Lower lobe of right lung (tissue), 2 donors: Measurements from ENCODE around the gene SGTA. TPM values are rescaled to one million over a fixed set of nuclear protein-coding genes. Genes with fewer than 3 reads are reported as not detected.
"Not testable (repeated sequence)": the region's sequence is repeated elsewhere in the genome, so short reads cannot be mapped to it uniquely, and the experiment has no call there.

Experiments
- ATAC-seq, 2 donors: fragments of 200-7000 bp; cut with Tn5 transposase; one replicate each; pipeline ENCODE4 v1.9.1; 2020 to 2022; ENCODE audit warnings: mild to moderate bottlenecking in 2 of 2, moderate library complexity in 2 of 2
- DNase-seq: peaks from one replicate; pipeline ENCODE4 v3.0.0-alpha.2; 2020
- H3K27ac ChIP-seq: fragments of 200-600 bp; one replicate; pipeline ENCODE4 v1.8.0; 2022
- H3K27me3 ChIP-seq: fragments of 200-600 bp; one replicate; pipeline ENCODE4 v1.8.0; 2022; ENCODE audit warnings: low read depth
- H3K36me3 ChIP-seq: fragments of 200-600 bp; one replicate; pipeline ENCODE4 v1.8.0; 2022; ENCODE audit warnings: mild to moderate bottlenecking
- H3K4me1 ChIP-seq: fragments of 200-600 bp; one replicate; pipeline ENCODE4 v1.8.0; 2022
- H3K4me3 ChIP-seq: fragments of 200-600 bp; one replicate; pipeline ENCODE4 v1.8.0; 2022; ENCODE audit warnings: mild to moderate bottlenecking
- H3K9me3 ChIP-seq: fragments of 200-600 bp; one replicate; pipeline ENCODE4 v1.8.0; 2022
- intact Hi-C: fragments of 100-400 bp; cut with DNase I; formaldehyde crosslinking; loops from one replicate; pipeline ENCODE4 v1.11.0; 2022
- total RNA-seq: library from RNA; stranded (reverse); fragmentation: NEBNext Ultra II Directional; extraction: Animal tissue kit (Norgen Biotek cat#: 25700); gene quantifications from one replicate; pipeline ENCODE4 v1.2.1, GENCODE V29; 2021
- TF ChIP-seq, protein P1 (sequence below): fragments of 200-600 bp; IDR thresholded peaks from one replicate; pipeline ENCODE4 v1.8.0; 2022; ENCODE audit warnings: antibody characterized with exemption, mild to moderate bottlenecking
- donor health status: DM: no; HTN: yes; CAD: no; lungs with severe emphysema.

The SGTA gene
- total RNA-seq, 1 donor from 2014 or later: 41.6 TPM

DNA sequence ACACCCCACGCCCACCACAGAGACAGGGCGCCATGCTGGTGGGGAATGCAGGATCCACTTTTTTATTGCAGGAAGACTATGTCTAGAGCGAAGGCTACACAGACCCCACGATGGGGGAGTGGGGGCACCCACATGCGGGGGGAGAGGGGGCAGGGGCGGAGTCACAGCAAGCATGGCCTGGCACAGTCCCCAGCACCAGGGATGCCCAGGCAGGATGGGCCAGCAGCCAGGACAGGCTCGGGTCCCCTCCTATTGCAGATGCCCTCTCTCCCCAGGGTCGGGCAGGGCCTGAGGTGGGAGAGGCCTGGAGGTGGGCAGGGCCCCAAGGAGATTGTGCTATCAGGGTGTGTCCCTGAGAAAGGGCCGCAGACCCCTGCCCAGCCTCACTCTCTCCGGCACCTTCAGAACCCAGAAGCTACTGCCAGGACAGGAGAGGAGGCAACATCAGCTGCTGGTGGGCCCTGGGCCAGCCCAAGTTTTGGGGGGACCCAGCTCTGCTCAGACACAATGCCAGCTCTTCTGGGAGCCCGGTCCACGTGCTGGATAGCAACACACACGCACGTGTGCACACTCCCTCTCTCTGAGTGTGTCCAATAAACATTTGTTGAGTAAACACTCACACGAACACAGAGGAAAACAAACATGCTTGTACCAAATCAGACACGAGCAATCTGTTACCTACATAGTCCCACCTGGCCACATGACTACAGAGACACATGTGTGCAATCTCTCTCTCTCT, 68.4 kb downstream of the SGTA start:
- no peaks in the 10 kb centered on the region for H3K4me1 ChIP-seq
- no peak overlapping the region for H3K27ac ChIP-seq
- H3K9me3 ChIP-seq: peaks cover 8% of the 10 kb centered on the region
- no peaks in the 10 kb centered on the region for H3K36me3 ChIP-seq
- peaks cover 8% of the 10 kb centered on the region for H3K27me3 ChIP-seq
- intact Hi-C loops: no loop called here
- DNase-seq (peak; percentile 25), ATAC-seq (no peak)
- H3K4me3 ChIP-seq: no peak overlapping the region
- TF ChIP-seq, protein P1, sequence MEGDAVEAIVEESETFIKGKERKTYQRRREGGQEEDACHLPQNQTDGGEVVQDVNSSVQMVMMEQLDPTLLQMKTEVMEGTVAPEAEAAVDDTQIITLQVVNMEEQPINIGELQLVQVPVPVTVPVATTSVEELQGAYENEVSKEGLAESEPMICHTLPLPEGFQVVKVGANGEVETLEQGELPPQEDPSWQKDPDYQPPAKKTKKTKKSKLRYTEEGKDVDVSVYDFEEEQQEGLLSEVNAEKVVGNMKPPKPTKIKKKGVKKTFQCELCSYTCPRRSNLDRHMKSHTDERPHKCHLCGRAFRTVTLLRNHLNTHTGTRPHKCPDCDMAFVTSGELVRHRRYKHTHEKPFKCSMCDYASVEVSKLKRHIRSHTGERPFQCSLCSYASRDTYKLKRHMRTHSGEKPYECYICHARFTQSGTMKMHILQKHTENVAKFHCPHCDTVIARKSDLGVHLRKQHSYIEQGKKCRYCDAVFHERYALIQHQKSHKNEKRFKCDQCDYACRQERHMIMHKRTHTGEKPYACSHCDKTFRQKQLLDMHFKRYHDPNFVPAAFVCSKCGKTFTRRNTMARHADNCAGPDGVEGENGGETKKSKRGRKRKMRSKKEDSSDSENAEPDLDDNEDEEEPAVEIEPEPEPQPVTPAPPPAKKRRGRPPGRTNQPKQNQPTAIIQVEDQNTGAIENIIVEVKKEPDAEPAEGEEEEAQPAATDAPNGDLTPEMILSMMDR: no peak

DNA sequence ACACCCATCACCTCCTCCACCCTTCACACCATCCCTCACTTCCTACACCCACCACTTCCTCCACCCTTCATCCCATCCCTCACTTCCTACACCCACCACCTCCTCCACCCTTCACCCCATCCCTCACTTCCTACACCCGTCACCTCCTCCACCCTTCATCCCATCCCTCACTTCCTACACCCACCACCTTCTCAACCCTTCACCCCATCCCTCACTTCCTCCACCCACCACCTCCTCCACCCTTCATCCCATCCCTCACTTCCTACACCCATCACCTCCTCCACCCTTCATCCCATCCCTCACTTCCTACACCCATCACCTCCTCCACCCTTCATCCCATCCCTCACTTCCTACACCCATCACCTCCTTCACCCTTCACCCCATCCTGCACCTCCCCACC, 69.0 kb downstream of the SGTA start:
- H3K4me3 ChIP-seq, H3K9me3 ChIP-seq, H3K36me3 ChIP-seq, DNase-seq, H3K27me3 ChIP-seq, H3K27ac ChIP-seq, H3K4me1 ChIP-seq, intact Hi-C loops, ATAC-seq: not testable (repeated sequence)

DNA sequence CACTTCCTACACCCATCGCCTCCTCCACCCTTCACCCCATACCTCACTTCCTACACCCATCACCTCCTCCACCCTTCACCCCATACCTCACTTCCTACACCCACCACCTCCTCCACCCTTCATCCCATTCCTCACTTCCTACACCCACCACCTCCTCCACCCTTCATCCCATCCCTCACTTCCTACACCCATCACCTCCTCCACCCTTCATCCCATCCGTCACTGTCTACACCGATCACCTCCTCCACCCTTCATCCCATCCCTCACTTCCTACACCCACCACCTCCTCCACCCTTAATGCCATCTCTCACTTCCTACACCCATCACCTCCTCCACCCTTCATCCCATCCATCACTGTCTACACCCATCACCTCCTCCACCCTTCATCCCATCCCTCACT, 69.9 kb downstream of the SGTA start:
- H3K4me1 ChIP-seq, DNase-seq, intact Hi-C loops, ATAC-seq, H3K9me3 ChIP-seq, H3K27ac ChIP-seq, H3K36me3 ChIP-seq, H3K4me3 ChIP-seq, H3K27me3 ChIP-seq: not testable (repeated sequence)

- H3K4me3 ChIP-seq: no peak overlapping the region
- ATAC-seq: no peak
- H3K27ac ChIP-seq: no peak overlapping the region
- H3K9me3 ChIP-seq: peaks cover 8% of the 10 kb centered on the region
- H3K27me3 ChIP-seq: no peaks in the 10 kb centered on the region
- no peaks in the 10 kb centered on the region for H3K36me3 ChIP-seq
- DNase-seq: no peak
- H3K4me1 ChIP-seq: no peaks in the 10 kb centered on the region
- intact Hi-C loops: no loop called here
- TF ChIP-seq, protein P1: no peak
Measured at GRCh38 chr19:2711875-2712205, 71.2 kb downstream of the SGTA start.

DNA sequence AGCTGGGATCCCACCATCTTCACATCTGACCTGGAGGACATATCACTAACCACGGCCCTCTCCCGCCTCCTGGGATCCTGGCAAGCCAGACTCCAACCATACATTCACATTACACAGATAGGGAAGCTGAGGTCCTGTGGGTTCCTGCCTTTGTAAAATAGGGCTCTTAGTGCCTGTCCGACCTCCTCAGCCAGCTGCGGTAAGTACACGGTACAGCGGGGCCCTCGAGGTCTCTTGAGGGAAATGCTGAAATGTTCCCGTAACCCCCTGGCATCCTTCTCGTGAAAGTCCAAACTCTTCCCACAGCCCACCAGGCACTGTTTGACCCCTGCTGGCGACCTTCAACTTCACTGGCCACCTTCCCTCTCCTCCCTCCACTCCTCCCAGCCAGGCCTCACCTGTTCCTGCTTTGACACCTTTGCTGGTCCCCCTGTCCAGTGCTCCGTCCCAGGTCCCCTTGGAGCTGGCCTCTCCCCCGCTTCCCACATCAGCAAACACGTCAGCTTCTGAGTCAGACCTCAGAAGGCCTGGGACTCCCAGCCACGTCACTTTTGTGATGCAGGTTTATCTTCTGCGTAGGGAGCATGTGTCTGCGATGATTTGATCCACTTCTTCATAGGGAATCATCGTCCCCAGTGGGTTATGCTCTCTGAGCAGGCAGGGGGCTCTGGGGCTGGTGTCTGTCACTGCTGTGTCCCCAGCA, 71.8 kb downstream of the SGTA start:
- peak in 1 of 2 donors; percentile 54 for ATAC-seq
- DNase-seq: no peak
- Histone ChIP-seq H3K4me3 (no peak overlapping the region), H3K27ac (no peak overlapping the region), H3K27me3 (no peaks in the 10 kb centered on the region), H3K36me3 (no peaks in the 10 kb centered on the region), H3K4me1 (no peaks in the 10 kb centered on the region), H3K9me3 (peaks cover 8% of the 10 kb centered on the region)
- intact Hi-C loops: no loop called here
- TF ChIP-seq, protein P1: no peak

DNA sequence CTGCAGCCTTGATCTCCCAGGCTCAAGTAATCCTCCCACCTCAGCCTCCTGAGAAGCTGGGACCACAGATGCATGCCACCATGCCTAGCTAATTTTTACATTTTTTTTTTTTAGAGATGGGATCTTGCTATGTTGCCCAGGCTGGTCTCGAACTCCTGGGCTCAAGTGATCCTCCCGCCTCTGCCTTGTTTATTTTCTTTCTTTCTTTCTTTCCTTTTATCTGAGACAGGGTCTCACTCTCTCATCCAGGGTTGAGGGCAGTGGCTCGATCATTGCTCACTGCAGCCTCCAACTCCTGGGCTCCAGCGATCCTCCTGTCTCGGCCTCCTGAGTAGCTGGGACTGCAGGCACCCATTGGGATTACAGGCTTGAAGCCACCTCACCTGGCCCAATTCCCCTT, 76.8 kb downstream of the SGTA start:
- Histone ChIP-seq H3K36me3 (no peaks in the 10 kb centered on the region), H3K4me3 (no peak overlapping the region), H3K27me3 (peaks cover 4% of the 10 kb centered on the region), H3K9me3 (no peaks in the 10 kb centered on the region), H3K27ac (no peak overlapping the region), H3K4me1 (peaks cover 5% of the 10 kb centered on the region)
- TF ChIP-seq, protein P1: no peak
- DNase-seq (no peak), ATAC-seq (no peak)
- intact Hi-C loops: no loop called here

Other genes with a start within 250 kb of the SGTA start
- gene GNG7, start 80.6 kb downstream of the SGTA start, total RNA-seq: 6.2 TPM
- 0.71 TPM for gene DIRAS1, start 61.9 kb downstream of the SGTA start, total RNA-seq
- 24.4 TPM for gene SLC39A3, start 43.3 kb downstream of the SGTA start, total RNA-seq
- gene THOP1, start 2.2 kb upstream of the SGTA start, total RNA-seq: 34.9 TPM
- gene ZNF554, start 36.6 kb upstream of the SGTA start, total RNA-seq: 4.2 TPM
- 7.7 TPM for gene ZNF555, start 58.2 kb upstream of the SGTA start, total RNA-seq
- not detected for gene ZNF556, start 84.1 kb upstream of the SGTA start, total RNA-seq
- gene ZNF57, start 117.7 kb upstream of the SGTA start, total RNA-seq: 5.1 TPM
- gene ZNF77, start 161.7 kb upstream of the SGTA start, total RNA-seq: 5.3 TPM
- 4.2 TPM for gene TLE6, start 194.3 kb upstream of the SGTA start, total RNA-seq
- gene TLE2, start 246.0 kb upstream of the SGTA start, total RNA-seq: 42.7 TPM